MCF 10A (cell line): ENCODE results near the gene GMCL2. TPM values are rescaled to one million over a fixed set of nuclear protein-coding genes. Genes with fewer than 3 reads are reported as not detected.

Experiments
- BruUV-seq: library from RNA; stranded (reverse); fragments of 400-500 nt; replicated peaks from 2 replicates; lab custom pipeline; 2021; lab: Mats Ljungman, UMichigan
- CTCF ChIA-PET: fragments of 300-600 bp; sonication (Branson Sonifier 250); formaldehyde crosslinking; extraction: SDS; loops from one replicate; lab custom pipeline; 2021; ENCODE audit warnings: antibody characterized with exemption, inconsistent platforms; lab: Yijun Ruan, JAX
- POLR2A ChIA-PET: fragments of 300-600, 350-650 bp; sonication (Branson Sonifier 250); formaldehyde crosslinking; extraction: SDS; loops from one replicate; lab custom pipeline; 2020; ENCODE audit warnings: antibody characterized with exemption, inconsistent platforms; lab: Yijun Ruan, JAX
- DNase-seq: peaks from one replicate; pipeline ENCODE4 v3.0.0-alpha.2; 2018; ENCODE audit not compliant: unreplicated experiment
- H3K27ac Mint-ChIP-seq: one replicate; pipeline ENCODE4 v1.8.0; 2022; ENCODE audit warnings: mild to moderate bottlenecking, low read depth, mixed read lengths; ENCODE audit not compliant: unreplicated experiment
- H3K27me3 Mint-ChIP-seq: one replicate; pipeline ENCODE4 v1.8.0; 2022; ENCODE audit warnings: mixed read lengths; ENCODE audit not compliant: insufficient read depth, unreplicated experiment
- H3K36me3 Mint-ChIP-seq: one replicate; pipeline ENCODE4 v1.8.0; 2022; ENCODE audit warnings: mild to moderate bottlenecking, moderate library complexity, mixed read lengths; ENCODE audit not compliant: insufficient read depth, unreplicated experiment
- H3K4me1 Mint-ChIP-seq: one replicate; pipeline ENCODE4 v1.8.0; 2022; ENCODE audit warnings: mixed read lengths; ENCODE audit not compliant: insufficient read depth, unreplicated experiment
- H3K4me3 Mint-ChIP-seq: one replicate; pipeline ENCODE4 v1.8.0; 2022; ENCODE audit warnings: mild to moderate bottlenecking, moderate library complexity, mixed read lengths; ENCODE audit not compliant: unreplicated experiment
- H3K9me3 Mint-ChIP-seq: one replicate; pipeline ENCODE4 v1.8.0; 2022; ENCODE audit warnings: mixed read lengths; ENCODE audit not compliant: unreplicated experiment
- intact Hi-C: fragments of 100-400 bp; cut with micrococcal nuclease; formaldehyde crosslinking; loops from 2 replicates; pipeline ENCODE4 v1.14.1; 2022
- total RNA-seq: library from RNA; stranded (reverse); gene quantifications from 2 replicates; pipeline ENCODE4 v1.2.3, GENCODE V29; 2022
- TF ChIP-seq, protein P1 (sequence below): fragments of 200-600 bp; IDR thresholded peaks from one replicate; pipeline ENCODE4 v1.8.0; 2022; ENCODE audit warnings: antibody characterized with exemption, mild to moderate bottlenecking; ENCODE audit not compliant: unreplicated experiment

The GMCL2 gene
- total RNA-seq, 1 experiment from 2014 or later: not detected

DNA sequence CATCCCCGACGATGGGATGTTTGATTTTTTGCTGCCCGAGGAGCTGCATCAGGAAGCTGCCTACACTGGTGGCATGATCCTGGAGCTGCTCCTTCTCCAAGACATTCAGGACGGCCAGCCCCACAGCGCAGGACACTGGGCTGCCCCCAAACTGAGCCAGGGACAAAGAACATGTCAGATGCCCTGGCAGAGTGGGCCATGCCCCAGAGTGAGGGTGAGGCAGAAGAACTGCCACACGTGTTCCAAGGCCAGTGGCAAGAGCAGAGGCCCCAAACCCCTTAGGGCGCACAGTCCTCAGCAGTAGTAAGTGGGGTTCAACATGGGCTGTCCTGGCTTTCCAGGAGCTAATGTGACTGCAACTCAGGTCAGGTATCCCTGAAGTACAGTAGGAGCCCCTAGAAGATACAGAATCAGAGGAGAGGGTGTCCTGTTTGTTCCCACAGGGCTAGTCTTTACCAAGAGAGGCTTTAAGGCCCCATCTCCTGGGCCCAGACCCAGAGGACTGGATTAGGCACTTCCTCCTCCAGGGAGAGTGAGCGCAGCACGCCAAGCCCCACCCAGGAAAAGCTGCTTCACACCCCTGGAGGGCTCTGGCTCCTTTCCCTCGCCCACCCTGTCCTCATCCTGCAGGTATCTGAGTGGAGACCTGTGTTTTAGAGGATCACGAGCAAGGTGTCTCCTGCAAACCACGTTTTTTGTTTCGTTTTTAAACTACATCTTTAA is 28.3 kb upstream of the GMCL2 start:
- Mint-ChIP-seq H3K4me1 (peaks cover 6% of the 10 kb centered on the region), H3K4me3 (no peak overlapping the region), H3K27me3 (no peaks in the 10 kb centered on the region), H3K27ac (peak overlapping the region; percentile 54), H3K9me3 (no peaks in the 10 kb centered on the region), H3K36me3 (peaks cover 87% of the 10 kb centered on the region)
- ChIA-PET CTCF (interaction anchor here (0.5 to 1.5 kb wide), 2 partner anchors 11 to 13 kb away, joined by 3 to 5 read pairs; no protein-coding TSS in a partner anchor), POLR2A (interaction anchor here (0.6 to 4.3 kb wide), 7 partner anchors 9 to 68 kb away, joined by 3 to 20 read pairs (median 8); partner anchors contain the start of genes HNRNPAB and PHYKPL)
- DNase-seq: no peak
- intact Hi-C loops: no loop called here
- no TSS peak for BruUV-seq
- TF ChIP-seq, protein P1, sequence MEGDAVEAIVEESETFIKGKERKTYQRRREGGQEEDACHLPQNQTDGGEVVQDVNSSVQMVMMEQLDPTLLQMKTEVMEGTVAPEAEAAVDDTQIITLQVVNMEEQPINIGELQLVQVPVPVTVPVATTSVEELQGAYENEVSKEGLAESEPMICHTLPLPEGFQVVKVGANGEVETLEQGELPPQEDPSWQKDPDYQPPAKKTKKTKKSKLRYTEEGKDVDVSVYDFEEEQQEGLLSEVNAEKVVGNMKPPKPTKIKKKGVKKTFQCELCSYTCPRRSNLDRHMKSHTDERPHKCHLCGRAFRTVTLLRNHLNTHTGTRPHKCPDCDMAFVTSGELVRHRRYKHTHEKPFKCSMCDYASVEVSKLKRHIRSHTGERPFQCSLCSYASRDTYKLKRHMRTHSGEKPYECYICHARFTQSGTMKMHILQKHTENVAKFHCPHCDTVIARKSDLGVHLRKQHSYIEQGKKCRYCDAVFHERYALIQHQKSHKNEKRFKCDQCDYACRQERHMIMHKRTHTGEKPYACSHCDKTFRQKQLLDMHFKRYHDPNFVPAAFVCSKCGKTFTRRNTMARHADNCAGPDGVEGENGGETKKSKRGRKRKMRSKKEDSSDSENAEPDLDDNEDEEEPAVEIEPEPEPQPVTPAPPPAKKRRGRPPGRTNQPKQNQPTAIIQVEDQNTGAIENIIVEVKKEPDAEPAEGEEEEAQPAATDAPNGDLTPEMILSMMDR: no peak

DNA sequence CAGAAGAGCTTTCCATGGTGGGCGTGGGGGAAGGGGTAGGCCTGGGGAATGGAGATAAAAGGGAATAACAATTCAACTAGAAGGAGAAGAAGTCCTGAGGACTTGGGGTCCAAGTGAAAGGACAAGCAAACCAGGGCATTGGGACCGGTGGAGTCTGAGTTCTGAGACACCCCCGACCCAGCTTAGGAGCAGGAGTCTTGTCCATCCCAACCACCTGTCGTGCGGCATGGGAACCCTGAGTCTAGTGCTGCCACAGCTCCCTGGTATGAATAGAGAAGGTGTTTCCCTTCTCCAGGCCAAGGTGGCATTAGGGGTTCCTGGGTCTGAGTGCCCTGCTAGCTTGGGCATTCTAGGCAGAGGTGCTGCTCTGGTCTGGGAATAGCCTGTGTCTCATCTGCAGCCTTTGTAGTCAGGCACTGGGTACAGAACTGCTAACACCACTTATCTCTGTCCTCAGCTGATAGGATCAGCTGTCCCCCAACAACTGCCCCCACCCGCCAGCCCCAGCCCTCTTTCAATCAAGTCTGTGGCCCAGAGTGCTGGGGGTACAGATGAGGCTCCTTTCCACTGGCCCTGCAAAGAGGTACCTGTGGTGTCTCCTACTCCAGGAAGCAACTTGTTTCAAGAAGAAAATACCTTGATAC is 27.1 kb upstream of the GMCL2 start:
- POLR2A ChIA-PET: interaction anchor here (1.2 to 4.3 kb wide), 5 partner anchors 8 to 29 kb away, joined by 5 to 24 read pairs (median 6); partner anchors contain the start of genes HNRNPAB and PHYKPL
- peaks cover 93% of the 10 kb centered on the region for H3K36me3 Mint-ChIP-seq
- TF ChIP-seq, protein P1: no peak
- H3K4me3 Mint-ChIP-seq: no peak overlapping the region
- CTCF ChIA-PET: interaction anchor here (0.6 to 0.8 kb wide), 3 partner anchors 16 to 133 kb away, joined by 3 to 4 read pairs (median 3); no protein-coding TSS in a partner anchor
- H3K4me1 Mint-ChIP-seq: peaks cover 6% of the 10 kb centered on the region
- intact Hi-C loops: no loop called here
- no peaks in the 10 kb centered on the region for H3K27me3 Mint-ChIP-seq
- H3K27ac Mint-ChIP-seq: peak overlapping the region; percentile 61
- no peak for DNase-seq
- BruUV-seq: no TSS peak
- H3K9me3 Mint-ChIP-seq: no peaks in the 10 kb centered on the region

DNA sequence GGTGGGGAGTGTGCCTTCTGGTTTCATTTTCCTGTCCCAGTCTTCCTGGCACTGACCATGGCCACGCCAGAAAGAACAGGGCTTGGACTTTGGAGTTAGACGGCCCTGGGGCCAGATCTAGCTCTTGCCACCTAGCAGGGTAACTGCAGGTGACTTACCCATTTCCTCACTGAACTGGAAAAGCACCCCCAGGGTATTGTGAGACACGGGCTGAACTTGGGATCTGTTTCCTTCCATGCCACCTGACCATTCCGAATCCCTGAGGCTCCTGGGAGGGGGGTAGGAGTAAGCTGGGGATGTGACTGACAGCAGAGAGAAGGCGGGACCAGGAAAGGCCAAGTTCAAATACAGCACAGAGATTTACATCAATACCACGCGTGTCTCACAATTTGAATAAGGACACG is 26.6 kb upstream of the GMCL2 start:
- H3K4me3 Mint-ChIP-seq: no peak overlapping the region
- POLR2A ChIA-PET: interaction anchor here (0.6 to 4.3 kb wide), 9 partner anchors 8 to 137 kb away, joined by 3 to 24 read pairs (median 5); partner anchors contain the start of genes HNRNPAB and PHYKPL
- peak overlapping the region; percentile 61 for H3K27ac Mint-ChIP-seq

More for the DNA sequence above, 26.6 kb upstream of the GMCL2 start:
- Mint-ChIP-seq H3K4me1 (peaks cover 7% of the 10 kb centered on the region), H3K9me3 (no peaks in the 10 kb centered on the region), H3K36me3 (peaks cover 93% of the 10 kb centered on the region), H3K27me3 (no peaks in the 10 kb centered on the region)
- BruUV-seq: no TSS peak
- CTCF ChIA-PET: interaction anchor here (0.6 to 0.8 kb wide), 3 partner anchors 16 to 132 kb away, joined by 3 to 4 read pairs (median 3); no protein-coding TSS in a partner anchor
- DNase-seq: no peak
- intact Hi-C loops: no loop called here
- TF ChIP-seq, protein P1: no peak
